ENCODE data around the gene R3HCC1L.

The R3HCC1L gene

GRCh38 chr10:98196985-98197384, 62.5 kb downstream of the R3HCC1L start:
- WGBS, 2 experiments: 93% methylated on average over 6 of the region's 6 CpGs
- no peaks in the 10 kb centered on the region for H3K9me3 ChIP-seq (ENCODE audit: control insufficient read depth, low read length)
- H3K27me3 ChIP-seq (ENCODE audit: control insufficient read depth, insufficient read depth, low read length, poor library complexity, severe bottlenecking): no peaks in the 10 kb centered on the region
- H3K36me3 ChIP-seq (ENCODE audit: control insufficient read depth, insufficient read depth, low read length): no peaks in the 10 kb centered on the region
- no peak overlapping the region for H3K4me3 ChIP-seq (ENCODE audit: insufficient read depth, low read depth, low read length)
- H3K4me1 ChIP-seq (ENCODE audit: control insufficient read depth, insufficient read depth, low read length): no peaks in the 10 kb centered on the region
- no peak overlapping the region for H3K27ac ChIP-seq (ENCODE audit: insufficient read depth, low read depth, low read length, poor library complexity, severe bottlenecking)

GRCh38 chr10:98201760-98202159, 67.3 kb downstream of the R3HCC1L start:
- no peak overlapping the region for H3K27ac ChIP-seq (ENCODE audit: insufficient read depth, low read depth, low read length, poor library complexity, severe bottlenecking)
- H3K27me3 ChIP-seq (ENCODE audit: control insufficient read depth, insufficient read depth, low read length, poor library complexity, severe bottlenecking): no peaks in the 10 kb centered on the region
- 93 to 99% methylated on average over 5 of the region's 5 CpGs for WGBS, 2 experiments
- no peaks in the 10 kb centered on the region for H3K36me3 ChIP-seq (ENCODE audit: control insufficient read depth, insufficient read depth, low read length)
- H3K9me3 ChIP-seq (ENCODE audit: control insufficient read depth, low read length): no peaks in the 10 kb centered on the region
- no peaks in the 10 kb centered on the region for H3K4me1 ChIP-seq (ENCODE audit: control insufficient read depth, insufficient read depth, low read length)
- H3K4me3 ChIP-seq (ENCODE audit: insufficient read depth, low read depth, low read length): no peak overlapping the region

- Histone ChIP-seq H3K9me3 (ENCODE audit: control insufficient read depth, low read length) (no peaks in the 10 kb centered on the region), H3K27ac (ENCODE audit: insufficient read depth, low read depth, low read length, poor library complexity, severe bottlenecking) (no peak overlapping the region), H3K4me1 (ENCODE audit: control insufficient read depth, insufficient read depth, low read length) (no peaks in the 10 kb centered on the region), H3K4me3 (ENCODE audit: insufficient read depth, low read depth, low read length) (no peak overlapping the region), H3K27me3 (ENCODE audit: control insufficient read depth, insufficient read depth, low read length, poor library complexity, severe bottlenecking) (no peaks in the 10 kb centered on the region), H3K36me3 (ENCODE audit: control insufficient read depth, insufficient read depth, low read length) (no peaks in the 10 kb centered on the region)
- WGBS, 2 experiments: 87 to 88% methylated on average over 8 of the region's 8 CpGs
These were observed 67.9 kb downstream of the R3HCC1L start for GRCh38 chr10:98202378-98202777.

- Histone ChIP-seq H3K27ac (ENCODE audit: insufficient read depth, low read depth, low read length, poor library complexity, severe bottlenecking) (no peak overlapping the region), H3K4me3 (ENCODE audit: insufficient read depth, low read depth, low read length) (no peak overlapping the region), H3K36me3 (ENCODE audit: control insufficient read depth, insufficient read depth, low read length) (peaks cover 9% of the 10 kb centered on the region), H3K9me3 (ENCODE audit: control insufficient read depth, low read length) (no peaks in the 10 kb centered on the region), H3K4me1 (ENCODE audit: control insufficient read depth, insufficient read depth, low read length) (no peaks in the 10 kb centered on the region), H3K27me3 (ENCODE audit: control insufficient read depth, insufficient read depth, low read length, poor library complexity, severe bottlenecking) (no peaks in the 10 kb centered on the region)
- WGBS, 2 experiments: 92% methylated on average over 1 of the region's 2 CpGs; no CpG with 5 or more reads in 1 of the 2 experiments
These were observed 70.9 kb downstream of the R3HCC1L start for GRCh38 chr10:98205351-98205750.

GRCh38 chr10:98208925-98209324, 74.5 kb downstream of the R3HCC1L start:
- H3K9me3 ChIP-seq (ENCODE audit: control insufficient read depth, low read length): no peaks in the 10 kb centered on the region
- 93% methylated on average over 2 of the region's 2 CpGs for WGBS, 2 experiments
- no peak overlapping the region for H3K27ac ChIP-seq (ENCODE audit: insufficient read depth, low read depth, low read length, poor library complexity, severe bottlenecking)
- peaks cover 9% of the 10 kb centered on the region for H3K36me3 ChIP-seq (ENCODE audit: control insufficient read depth, insufficient read depth, low read length)
- H3K4me1 ChIP-seq (ENCODE audit: control insufficient read depth, insufficient read depth, low read length): no peaks in the 10 kb centered on the region
- H3K4me3 ChIP-seq (ENCODE audit: insufficient read depth, low read depth, low read length): no peak overlapping the region
- H3K27me3 ChIP-seq (ENCODE audit: control insufficient read depth, insufficient read depth, low read length, poor library complexity, severe bottlenecking): no peaks in the 10 kb centered on the region

GRCh38 chr10:98209441-98209840, 75.0 kb downstream of the R3HCC1L start:
- H3K9me3 ChIP-seq (ENCODE audit: control insufficient read depth, low read length): no peaks in the 10 kb centered on the region
- H3K36me3 ChIP-seq (ENCODE audit: control insufficient read depth, insufficient read depth, low read length): peaks cover 9% of the 10 kb centered on the region
- no peaks in the 10 kb centered on the region for H3K27me3 ChIP-seq (ENCODE audit: control insufficient read depth, insufficient read depth, low read length, poor library complexity, severe bottlenecking)
- no peak overlapping the region for H3K27ac ChIP-seq (ENCODE audit: insufficient read depth, low read depth, low read length, poor library complexity, severe bottlenecking)
- 93 to 94% methylated on average over 4 of the region's 4 CpGs for WGBS, 2 experiments
- no peaks in the 10 kb centered on the region for H3K4me1 ChIP-seq (ENCODE audit: control insufficient read depth, insufficient read depth, low read length)
- H3K4me3 ChIP-seq (ENCODE audit: insufficient read depth, low read depth, low read length): no peak overlapping the region

GRCh38 chr10:98212196-98212595, 77.7 kb downstream of the R3HCC1L start:
- Histone ChIP-seq H3K36me3 (ENCODE audit: control insufficient read depth, insufficient read depth, low read length) (peaks cover 9% of the 10 kb centered on the region), H3K4me3 (ENCODE audit: insufficient read depth, low read depth, low read length) (no peak overlapping the region), H3K27me3 (ENCODE audit: control insufficient read depth, insufficient read depth, low read length, poor library complexity, severe bottlenecking) (no peaks in the 10 kb centered on the region), H3K9me3 (ENCODE audit: control insufficient read depth, low read length) (no peaks in the 10 kb centered on the region), H3K27ac (ENCODE audit: insufficient read depth, low read depth, low read length, poor library complexity, severe bottlenecking) (no peak overlapping the region), H3K4me1 (ENCODE audit: control insufficient read depth, insufficient read depth, low read length) (no peaks in the 10 kb centered on the region)
- WGBS, 2 experiments: 100% methylated on average over 1 of the region's 1 CpG

- Histone ChIP-seq H3K27ac (ENCODE audit: insufficient read depth, low read depth, low read length, poor library complexity, severe bottlenecking) (no peak overlapping the region), H3K4me3 (ENCODE audit: insufficient read depth, low read depth, low read length) (no peak overlapping the region), H3K27me3 (ENCODE audit: control insufficient read depth, insufficient read depth, low read length, poor library complexity, severe bottlenecking) (no peaks in the 10 kb centered on the region), H3K36me3 (ENCODE audit: control insufficient read depth, insufficient read depth, low read length) (peaks cover 3% of the 10 kb centered on the region), H3K4me1 (ENCODE audit: control insufficient read depth, insufficient read depth, low read length) (no peaks in the 10 kb centered on the region), H3K9me3 (ENCODE audit: control insufficient read depth, low read length) (no peaks in the 10 kb centered on the region)
- WGBS, 2 experiments: 67% methylated on average over 1 of the region's 1 CpG; no CpG with 5 or more reads in 1 of the 2 experiments
These were observed 79.3 kb downstream of the R3HCC1L start for GRCh38 chr10:98213740-98214139.

GRCh38 chr10:98215373-98215772, 80.9 kb downstream of the R3HCC1L start:
- Histone ChIP-seq H3K9me3 (ENCODE audit: control insufficient read depth, low read length) (no peaks in the 10 kb centered on the region), H3K27ac (ENCODE audit: insufficient read depth, low read depth, low read length, poor library complexity, severe bottlenecking) (no peak overlapping the region), H3K27me3 (ENCODE audit: control insufficient read depth, insufficient read depth, low read length, poor library complexity, severe bottlenecking) (no peaks in the 10 kb centered on the region), H3K36me3 (ENCODE audit: control insufficient read depth, insufficient read depth, low read length) (no peaks in the 10 kb centered on the region), H3K4me3 (ENCODE audit: insufficient read depth, low read depth, low read length) (no peak overlapping the region), H3K4me1 (ENCODE audit: control insufficient read depth, insufficient read depth, low read length) (no peaks in the 10 kb centered on the region)
- 90 to 93% methylated on average over 2 of the region's 2 CpGs for WGBS, 2 experiments

GRCh38 chr10:98217801-98218200, 83.3 kb downstream of the R3HCC1L start:
- Histone ChIP-seq H3K4me3 (ENCODE audit: insufficient read depth, low read depth, low read length) (no peak overlapping the region), H3K27ac (ENCODE audit: insufficient read depth, low read depth, low read length, poor library complexity, severe bottlenecking) (no peak overlapping the region), H3K9me3 (ENCODE audit: control insufficient read depth, low read length) (no peaks in the 10 kb centered on the region), H3K4me1 (ENCODE audit: control insufficient read depth, insufficient read depth, low read length) (no peaks in the 10 kb centered on the region), H3K36me3 (ENCODE audit: control insufficient read depth, insufficient read depth, low read length) (no peaks in the 10 kb centered on the region), H3K27me3 (ENCODE audit: control insufficient read depth, insufficient read depth, low read length, poor library complexity, severe bottlenecking) (no peaks in the 10 kb centered on the region)
- 100% methylated on average over 1 of the region's 1 CpG for WGBS, 2 experiments

- H3K27me3 ChIP-seq (ENCODE audit: control insufficient read depth, insufficient read depth, low read length, poor library complexity, severe bottlenecking): no peaks in the 10 kb centered on the region
- H3K36me3 ChIP-seq (ENCODE audit: control insufficient read depth, insufficient read depth, low read length): no peaks in the 10 kb centered on the region
- H3K27ac ChIP-seq (ENCODE audit: insufficient read depth, low read depth, low read length, poor library complexity, severe bottlenecking): no peak overlapping the region
- WGBS, 2 experiments: 76 to 84% methylated on average over 6 of the region's 6 CpGs
- peaks cover 5% of the 10 kb centered on the region for H3K4me1 ChIP-seq (ENCODE audit: control insufficient read depth, insufficient read depth, low read length)
- H3K9me3 ChIP-seq (ENCODE audit: control insufficient read depth, low read length): no peaks in the 10 kb centered on the region
- H3K4me3 ChIP-seq (ENCODE audit: insufficient read depth, low read depth, low read length): no peak overlapping the region
These were observed 89.4 kb downstream of the R3HCC1L start for GRCh38 chr10:98223874-98224273.
